ENCODE results near the gene DEAF1. TPM values are rescaled to one million over a fixed set of nuclear protein-coding genes. Genes with fewer than 3 reads are reported as not detected.

The DEAF1 gene
- total RNA-seq, 1 donor from 2014 or later, result 36.9 TPM

DNA sequence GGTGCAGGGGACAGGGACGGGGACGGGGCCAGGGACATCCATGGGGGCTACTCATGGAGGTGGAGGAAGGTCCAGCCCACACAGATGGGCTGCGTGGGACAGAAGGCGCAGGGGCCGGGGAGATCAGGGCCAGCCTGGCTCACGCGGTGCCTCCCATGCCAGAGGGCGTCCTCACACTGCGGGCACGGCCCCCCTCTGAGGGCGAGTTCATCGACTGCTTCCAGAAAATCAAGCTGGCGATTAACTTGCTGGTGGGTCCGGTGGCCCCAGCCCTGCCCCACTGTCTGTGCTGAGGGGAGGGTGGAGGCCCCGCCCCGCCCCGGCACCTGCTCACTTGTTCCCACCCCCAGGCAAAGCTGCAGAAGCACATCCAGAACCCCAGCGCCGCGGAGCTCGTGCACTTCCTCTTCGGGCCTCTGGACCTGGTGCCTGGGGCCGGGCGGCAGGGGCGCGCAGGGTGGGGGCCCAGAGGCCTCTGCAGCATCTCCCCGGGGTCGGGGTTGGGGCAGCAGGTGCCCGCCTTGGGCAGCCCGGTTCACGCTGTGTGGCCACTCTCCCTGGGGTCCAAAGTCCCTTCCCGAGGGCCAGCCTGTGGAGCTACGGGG, 26.8 kb upstream of the DEAF1 start:
- no peak for DNase-seq (ENCODE audit: low spot score)

DNA sequence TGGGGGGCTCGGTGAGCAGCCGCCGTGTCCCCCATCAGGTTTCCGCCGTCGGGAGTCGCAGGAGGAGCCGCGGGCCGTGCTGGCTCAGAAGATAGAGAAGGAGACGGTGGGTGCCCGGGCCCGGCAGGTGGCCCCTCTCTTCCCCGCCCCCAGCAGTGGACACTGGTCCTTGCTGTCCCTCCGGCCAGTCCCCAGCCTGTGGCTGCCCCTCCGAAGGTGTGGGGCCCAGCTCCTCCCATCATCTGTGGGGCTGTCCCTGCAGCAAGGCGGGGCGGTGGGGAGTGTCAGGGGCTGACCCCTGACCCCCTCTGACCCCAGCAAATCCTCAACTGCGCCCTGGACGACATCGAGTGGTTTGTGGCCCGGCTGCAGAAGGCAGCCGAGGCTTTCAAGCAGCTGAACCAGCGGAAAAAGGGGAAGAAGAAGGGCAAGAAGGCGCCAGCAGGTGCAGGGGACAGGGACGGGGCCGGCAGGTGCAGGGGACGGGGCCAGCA, 26.3 kb upstream of the DEAF1 start:
- DNase-seq (ENCODE audit: low spot score), result no peak

DNA sequence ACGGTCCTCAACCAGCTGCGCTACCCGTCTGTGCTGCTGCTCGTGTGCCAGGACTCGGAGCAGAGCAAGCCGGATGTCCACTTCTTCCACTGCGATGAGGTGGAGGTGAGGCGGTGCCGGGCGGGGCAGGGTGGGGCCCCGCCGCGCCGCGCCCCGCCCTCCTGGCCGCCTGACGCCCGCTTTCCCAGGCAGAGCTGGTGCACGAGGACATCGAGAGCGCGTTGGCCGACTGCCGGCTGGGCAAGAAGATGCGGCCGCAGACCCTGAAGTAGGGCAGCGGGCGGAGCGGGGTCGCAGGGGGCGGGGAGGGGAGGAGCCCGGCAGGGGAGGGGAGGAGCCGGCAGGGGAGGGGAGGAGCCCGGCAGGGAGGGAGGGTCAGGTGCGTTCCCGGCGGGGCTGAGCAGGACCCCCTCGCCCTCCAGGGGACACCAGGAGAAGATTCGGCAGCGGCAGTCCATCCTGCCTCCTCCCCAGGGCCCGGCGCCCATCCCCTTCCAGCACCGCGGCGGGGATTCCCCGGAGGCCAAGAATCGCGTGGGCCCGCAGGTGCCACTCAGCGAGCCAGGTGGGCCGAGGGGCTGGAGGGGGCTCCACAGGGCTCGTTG, 25.7 kb upstream of the DEAF1 start:
- no peak for DNase-seq (ENCODE audit: low spot score)

DNA sequence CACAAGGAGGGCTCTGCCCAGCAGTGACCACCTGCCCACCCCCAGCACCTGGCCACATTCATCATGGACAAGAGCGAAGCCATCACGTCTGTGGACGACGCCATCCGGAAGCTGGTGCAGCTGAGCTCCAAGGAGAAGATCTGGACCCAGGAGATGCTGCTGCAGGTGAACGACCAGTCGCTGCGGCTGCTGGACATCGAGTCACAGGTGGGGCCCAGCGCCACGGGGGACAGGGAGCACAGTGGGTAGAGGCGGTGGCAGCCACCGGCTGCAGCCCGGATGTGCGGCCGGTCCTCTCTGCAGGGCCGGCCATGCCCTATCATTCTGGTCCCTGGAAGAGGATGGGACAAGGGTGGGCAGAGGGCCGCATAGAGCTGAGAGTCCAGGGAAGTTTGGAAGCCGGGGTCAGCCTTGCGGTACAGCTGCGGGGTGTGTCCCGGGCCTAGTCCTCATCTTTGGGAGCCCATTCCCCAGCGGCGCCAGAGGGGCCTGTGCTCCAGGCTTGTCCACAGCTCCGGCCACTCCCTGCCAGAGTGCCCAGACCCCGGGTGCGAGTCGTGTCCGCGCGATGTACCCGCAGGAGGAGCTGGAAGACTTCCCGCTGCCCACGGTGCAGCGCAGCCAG, 25.1 kb upstream of the DEAF1 start:
- DNase-seq (ENCODE audit: low spot score), result no peak

DNA sequence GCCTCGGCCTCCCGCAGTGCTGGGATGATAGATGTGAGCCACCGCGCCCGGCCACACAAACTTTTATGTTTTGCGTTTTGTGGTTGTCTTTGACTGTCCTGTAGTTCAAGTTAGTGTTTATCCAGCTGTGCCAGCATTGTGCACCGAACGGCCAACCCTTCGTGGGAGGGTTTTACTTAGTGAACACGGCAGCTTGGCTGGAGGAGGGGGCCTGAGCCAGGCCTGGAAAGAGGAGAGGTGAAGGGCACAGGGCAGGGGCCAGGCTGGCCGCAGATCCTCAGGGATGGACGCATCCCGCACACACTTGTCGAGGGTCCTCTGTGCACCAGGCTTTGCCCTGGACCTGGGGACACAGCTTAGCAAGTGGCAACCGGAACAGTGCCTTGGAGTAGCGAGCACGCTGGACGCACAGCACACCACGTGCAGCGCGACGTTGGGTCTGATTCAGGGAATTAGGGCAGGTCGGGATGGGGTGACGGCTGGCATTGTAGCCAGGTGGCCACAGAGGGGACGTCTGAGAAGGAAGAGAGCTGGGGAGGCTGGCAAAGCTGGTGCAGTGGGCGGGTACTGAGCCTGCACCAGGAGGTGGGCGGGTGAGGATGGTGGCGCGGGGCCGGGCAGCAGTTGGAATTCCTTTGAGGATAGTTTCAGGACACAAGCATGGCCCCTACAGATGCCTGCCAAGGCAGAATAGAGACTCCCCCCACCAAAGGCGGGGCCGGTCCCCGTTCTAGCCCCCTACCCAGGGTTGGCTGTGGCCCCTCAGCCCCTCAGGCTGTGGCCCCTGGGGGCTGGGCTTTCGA, 24.4 kb upstream of the DEAF1 start:
- DNase-seq (ENCODE audit: low spot score), result no peak

DNA sequence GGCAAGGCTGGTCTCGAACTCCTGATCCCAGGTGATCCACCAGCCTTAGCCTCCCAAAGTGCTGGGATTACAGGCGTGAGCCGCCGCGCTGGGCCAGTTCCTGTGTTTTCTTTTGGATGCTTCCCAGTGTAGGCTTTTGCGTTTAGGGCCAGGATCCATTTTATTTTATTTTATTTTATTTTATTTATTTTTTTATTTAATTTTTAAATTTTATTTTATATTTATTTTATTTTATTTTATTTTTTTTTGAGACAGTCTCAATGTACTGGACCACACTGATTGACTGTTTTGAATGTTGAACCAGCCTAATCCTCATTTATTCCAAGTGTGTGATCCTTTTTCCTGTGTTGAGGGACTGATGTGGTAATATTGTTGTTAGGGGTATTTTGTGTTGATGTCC, 19.4 kb upstream of the DEAF1 start:
- no peak for DNase-seq (ENCODE audit: low spot score)

DNA sequence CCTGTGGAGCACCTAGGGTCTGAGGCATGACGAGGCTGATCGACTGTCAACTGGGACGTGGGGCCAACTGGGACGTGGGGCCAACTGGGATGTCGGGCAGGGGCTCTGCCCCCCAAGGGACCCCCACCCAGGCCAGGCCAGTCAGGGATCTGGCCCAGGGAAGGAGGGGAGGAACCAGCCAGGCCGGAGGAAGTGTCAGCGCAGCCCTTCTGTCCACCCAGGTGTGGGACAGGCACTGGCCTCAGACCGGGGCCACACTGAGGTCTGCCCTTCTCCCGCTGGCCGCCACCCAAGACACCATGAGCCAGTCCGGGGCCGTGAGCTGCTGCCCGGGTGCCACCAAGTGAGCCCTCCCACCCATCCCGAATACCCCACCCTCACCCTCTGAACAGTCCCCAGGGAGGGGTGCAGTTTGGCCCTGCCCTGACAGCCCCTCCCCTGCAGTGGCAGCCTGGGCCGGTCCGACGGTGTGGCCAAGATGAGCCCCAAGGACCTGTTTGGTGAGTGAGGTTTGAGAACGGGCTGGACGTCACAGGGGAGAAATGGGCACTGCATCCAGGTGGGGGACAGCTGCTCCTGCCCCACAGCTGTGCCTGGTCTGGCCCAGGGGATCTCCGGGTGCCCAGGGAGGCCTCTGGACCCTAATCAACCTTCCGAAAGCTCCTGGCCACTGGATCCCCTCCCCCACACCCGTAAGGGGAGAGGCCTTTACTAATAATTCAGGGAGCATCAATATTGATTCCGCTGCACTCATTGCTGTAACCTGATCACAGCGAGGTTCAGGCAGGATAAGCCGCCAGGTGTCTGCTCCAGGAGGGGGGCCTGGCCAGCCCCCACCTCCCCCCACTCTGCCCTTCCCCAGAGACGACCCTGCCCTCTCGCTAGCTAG, 14.3 kb upstream of the DEAF1 start:
- DNase-seq (ENCODE audit: low spot score), result no peak

DNA sequence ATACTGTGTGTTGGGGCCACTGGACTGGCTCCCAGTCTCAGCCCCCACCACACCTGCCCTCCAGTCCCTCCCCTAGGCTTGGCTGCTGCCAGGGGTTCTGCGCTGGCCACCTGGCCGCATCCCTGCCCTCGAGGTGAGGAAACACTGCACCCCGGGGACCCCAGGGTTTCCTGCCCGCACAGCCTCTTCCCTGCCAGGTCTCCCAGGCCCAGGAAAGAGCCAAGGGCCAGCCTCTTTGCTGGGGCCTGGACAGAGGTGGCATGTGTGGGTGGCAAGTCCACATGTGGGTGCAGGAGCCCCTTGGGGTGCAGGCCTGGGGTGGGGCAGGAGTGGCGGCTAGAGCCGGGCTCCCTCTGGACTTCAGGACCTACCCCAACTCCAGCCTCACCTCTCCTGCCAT, 13.5 kb upstream of the DEAF1 start:
- DNase-seq (ENCODE audit: low spot score), result no peak

DNA sequence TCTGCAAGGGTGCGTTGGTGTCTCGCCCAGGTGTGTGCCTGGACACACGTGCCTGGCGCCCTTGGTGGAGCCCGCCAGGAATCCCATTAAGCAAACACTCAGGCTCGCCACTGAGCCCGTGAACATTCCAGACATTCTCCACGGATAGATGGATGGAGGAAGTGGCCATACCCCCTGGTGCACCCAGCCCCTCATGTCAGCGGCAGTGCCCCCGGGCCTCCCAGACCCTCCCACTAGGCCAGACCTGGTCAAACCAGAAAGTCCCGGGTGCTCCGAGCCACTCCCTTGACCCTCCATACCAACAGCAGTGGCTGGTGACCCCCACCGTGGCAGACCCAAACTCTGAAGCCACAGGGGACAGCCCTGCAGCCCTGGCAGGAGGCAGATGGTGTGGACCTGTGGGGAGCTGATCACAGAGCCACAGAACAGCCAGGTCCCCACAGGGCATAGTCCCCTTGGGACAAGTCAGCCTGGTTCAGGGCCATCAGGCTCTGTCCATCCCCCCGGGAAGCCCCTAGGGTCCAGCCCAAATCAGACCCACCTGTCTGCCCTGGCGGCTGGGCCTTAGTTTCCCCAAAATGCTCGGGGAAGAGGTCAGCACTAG, 12.9 kb upstream of the DEAF1 start:
- no peak for DNase-seq (ENCODE audit: low spot score)

DNA sequence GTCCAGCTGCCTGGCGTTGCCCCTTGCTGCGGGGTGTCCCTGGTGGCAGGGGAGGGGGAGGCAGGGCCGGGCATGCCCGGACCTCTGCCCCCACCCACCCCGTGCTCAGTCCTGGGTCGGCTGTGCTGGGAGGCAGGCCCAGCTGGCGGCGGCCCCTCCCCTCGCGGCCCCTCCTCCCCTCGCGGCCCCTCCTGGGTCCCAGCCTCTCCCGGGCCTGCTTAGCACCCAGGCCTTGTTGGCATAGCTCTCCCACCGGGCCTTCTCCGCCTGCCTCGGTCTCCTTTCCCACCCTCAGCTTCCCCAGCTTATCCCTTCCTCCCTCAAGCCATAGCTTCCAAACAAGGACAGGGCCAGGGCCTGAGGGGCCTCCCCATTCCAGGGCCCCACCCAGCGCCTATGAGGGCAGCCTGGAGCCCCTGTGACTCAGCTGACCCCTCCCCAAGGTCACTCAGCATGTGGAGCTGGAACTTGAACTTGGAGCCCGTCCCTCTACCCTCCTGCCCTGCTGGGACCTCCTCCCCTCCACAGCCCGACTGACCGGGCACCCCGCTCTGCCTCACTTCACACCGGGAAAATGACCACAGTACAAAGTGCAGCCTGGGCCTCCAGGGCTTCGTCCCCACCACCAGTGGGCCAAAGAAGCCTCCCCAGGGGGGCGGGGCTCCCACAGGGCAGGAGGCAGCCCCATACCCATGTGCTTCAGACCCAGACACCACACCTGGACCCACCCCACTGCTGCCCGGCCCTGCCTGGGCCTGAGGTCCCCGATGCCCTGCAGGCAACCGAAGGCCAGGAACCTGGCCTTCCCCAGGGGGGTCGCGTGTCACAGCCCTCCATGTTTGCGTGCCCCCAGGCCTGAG, 12.2 kb upstream of the DEAF1 start:
- no peak for DNase-seq (ENCODE audit: low spot score)

DNA sequence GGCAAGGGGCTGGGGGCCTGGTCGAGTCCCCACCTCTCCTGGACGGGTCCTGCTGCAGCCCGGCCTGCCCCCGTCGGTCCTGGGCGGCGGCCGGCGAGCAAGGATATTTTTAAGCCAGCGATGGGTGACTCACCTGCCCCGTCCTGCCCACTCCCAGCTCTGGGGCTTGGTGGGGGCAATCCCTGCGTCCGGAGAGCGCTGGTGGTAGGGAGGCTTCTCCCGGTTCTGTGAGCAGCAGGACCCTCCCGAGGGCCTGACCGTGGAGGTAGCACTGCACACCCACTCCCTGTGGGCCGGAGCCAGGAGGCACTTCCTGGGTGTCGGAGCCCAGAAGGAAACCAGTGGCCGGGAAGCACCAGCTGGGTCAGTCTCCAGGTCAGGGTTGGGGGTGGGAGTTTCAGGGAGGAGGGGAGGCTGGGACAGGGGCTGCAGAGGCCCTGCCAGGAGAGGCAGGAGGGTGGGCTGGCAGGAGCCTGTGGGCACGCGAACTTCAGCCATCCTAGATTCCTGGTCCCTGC, 11.5 kb upstream of the DEAF1 start:
- DNase-seq (ENCODE audit: low spot score), result no peak

DNA sequence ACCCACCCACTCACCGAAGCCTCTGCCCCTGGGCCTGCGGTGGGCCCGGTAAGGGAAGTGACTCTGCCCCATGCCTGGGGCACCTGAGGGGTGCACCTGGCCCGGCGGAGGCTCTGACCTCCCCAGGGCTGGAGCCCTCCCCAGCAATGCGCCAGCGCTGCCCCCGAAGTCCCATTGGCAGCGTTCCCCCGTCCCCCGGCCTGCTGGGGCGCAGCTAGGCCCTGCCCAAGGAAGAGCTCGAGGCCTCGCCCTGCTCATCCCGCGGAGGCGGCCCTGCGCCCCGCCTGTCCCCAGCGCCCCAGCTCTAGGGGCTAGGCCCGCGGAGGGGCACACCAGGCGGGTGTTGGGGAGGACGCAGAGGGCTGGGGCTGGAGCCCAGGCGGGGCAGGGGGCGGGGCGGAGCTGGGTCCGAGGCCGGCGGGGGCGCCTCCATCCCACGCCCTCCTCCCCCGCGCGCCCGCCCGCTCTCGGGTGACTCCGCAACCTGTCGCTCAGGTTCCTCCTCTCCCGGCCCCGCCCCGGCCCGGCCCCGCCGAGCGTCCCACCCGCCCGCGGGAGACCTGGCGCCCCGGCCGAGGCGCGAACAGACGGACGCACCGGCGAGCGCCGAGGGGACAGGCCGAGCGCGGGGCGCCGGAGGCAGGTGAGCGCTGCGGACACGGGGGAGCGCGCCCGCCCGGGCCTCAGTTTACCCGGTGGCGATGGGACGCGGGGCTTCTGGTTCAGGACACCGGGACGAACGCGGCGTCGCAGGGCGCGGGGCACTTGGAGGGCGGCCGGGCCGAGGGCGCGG, 10.8 kb upstream of the DEAF1 start, which contains the start of gene EPS8L2:
TSS of gene EPS8L2 (plus strand) at position 586 of the 793 bp plus-strand sequence. CDS start 3,177 bp downstream, outside the sequence.
- DNase-seq (ENCODE audit: low spot score), result peak; percentile 82

DNA sequence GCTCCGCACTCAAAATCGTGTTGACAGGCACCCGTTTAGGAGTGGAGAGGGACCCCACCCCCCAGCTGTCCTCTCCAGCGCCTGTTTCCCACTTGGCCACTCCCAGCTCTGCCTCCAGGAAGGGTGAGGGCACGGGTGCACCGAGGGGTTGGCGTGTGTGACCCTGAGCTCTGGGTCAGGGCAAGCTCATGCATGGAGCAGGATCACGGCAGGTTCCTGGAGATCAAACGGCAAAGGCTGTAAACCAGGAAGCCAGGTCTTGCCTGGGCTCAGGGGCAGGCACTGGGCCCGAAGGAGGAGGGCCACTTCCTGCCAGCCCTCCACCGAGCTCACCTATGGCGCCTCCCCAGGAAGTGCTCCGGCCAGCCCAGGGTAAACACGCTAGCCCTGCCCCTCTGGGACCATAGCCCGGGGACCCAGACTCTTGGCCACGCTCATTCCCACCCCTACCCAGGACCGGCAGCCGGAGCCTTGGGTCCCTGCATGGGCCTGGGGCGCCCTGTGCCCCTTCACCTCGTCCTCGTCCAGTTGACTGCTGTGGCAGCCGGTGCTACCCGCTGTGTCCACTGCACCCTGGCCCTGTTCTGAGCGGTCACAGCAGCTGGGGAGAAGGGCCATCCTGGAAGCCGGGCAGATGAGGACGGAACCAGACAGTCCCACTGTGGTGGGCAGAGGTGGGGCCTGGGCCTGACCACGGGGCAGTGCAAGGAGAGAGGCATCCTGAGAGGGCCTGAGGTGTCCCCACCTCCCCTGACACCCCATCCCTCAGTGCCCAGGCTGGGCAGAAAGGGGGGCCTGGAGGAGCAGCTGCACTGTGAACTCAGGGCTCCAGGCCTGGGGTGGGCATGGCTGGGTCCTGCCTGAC, 10.0 kb upstream of the DEAF1 start:
- peak; percentile 82 for DNase-seq (ENCODE audit: low spot score)

DNA sequence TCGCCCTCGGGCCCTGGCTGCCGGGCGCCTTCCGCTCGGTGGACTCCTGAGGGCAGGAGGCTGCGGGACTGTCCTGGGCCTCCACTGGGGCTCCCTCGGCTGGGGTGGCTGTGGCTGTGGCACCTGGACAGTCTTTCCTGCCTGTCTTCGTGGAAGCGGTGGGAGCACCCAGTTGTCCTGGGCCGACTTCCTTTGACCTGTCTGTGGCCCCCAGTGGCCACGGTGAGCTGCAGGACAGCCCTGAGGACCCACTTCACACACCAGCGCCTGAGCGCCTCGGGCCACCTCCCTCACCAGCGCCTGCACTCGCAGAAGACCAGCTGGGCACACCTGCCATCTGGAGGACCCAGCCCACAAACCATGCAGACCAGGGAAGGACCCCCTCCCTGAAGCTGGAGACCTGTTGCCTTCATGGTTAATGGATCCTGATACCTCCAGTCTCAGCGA, 9.2 kb upstream of the DEAF1 start:
- DNase-seq (ENCODE audit: low spot score), result no peak

DNA sequence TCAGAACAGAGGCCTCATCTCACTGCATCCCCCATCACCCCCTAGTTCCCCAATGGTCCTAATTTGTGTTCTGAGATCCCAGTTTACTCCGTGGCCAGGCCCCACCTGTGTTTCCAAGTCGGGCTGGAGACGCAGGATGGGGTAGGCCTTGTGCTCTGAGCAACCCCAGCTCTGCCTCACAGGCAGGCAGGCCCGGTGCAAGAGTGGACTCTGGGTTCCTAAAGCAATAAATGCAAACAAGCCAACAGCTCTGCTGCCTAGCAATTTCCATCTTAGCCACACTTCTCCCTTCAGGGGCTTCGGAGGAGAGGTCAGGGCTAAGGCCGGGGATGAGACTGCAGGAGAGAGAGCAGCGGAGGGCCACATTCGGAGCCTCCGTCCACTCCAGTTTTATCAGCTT, 8.5 kb upstream of the DEAF1 start:
- DNase-seq (ENCODE audit: low spot score), result no peak

DNA sequence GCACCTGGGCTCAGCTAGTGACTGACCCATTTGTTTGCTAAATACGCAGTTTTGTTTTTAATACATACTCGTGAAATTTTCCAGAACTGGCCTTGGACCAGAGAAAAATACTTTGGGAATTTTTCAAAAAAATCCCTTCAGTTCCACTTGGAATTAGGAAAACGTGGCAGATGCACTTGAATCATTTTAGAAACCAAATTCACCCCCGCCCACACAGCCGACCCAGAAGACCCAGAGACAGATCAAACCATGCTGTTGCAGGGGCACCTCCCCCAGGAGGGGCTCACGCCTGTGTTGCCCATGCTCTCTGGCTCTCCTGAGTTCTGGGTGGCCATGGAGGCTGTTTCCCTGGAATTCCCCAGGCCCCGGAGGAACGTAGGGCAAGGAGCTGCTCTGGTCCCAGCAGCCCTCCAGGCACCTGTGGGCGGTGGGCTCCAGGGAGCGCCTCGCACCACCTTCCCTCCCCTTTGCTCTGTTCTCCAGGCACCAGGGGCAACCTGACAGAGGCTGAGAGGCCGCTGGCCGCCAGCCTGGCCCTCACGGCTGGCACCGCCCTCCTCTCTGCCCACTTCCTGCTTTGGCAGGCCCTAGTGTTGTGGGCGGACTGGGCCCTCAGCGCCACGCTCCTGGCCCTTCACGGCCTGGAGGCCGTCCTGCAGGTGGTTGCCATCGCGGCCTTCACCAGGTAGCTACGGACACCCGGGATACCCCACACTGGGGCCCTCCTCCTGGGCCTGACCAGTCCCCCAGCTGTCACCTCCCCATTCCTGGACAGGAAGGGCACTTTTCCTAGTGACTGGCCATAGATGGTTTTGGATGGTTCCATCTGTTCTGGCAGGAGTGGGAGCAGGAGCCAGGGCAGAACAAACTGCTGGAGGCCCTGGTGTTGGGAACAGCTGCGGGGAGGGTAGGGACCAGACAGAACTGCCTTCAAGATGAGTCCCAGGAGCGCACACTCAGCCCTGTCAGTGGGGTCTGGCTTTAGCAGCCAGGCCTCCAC, 7.7 kb upstream of the DEAF1 start:
- DNase-seq (ENCODE audit: low spot score), result peak; percentile 53

All from ureter (tissue), 1 donor.